ENCODE data around the gene HBG1.

DNA sequence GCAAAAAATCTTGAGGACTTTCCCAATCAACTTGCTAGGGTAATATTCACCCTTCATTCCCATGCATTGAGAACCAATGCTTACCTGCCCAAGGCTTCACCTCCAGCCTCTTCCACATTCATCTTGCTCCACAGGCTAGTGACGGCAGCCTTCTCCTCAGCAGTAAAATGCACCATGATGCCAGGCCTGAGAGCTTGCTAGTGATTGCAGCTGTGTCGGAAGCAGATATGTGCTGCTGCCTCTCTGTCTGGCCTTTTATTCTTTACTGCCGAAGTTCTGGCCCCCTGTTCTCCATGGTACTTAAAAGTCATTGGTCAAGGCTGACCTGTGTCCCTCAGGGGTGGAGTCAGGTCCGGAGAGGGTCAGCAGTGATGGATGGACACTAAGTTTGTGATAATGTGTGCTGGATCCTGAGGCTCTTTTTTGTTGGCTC lies 20.1 kb upstream of the HBG1 start, which contains the start of gene HBE1:
- TF ChIP-seq, protein P1, sequence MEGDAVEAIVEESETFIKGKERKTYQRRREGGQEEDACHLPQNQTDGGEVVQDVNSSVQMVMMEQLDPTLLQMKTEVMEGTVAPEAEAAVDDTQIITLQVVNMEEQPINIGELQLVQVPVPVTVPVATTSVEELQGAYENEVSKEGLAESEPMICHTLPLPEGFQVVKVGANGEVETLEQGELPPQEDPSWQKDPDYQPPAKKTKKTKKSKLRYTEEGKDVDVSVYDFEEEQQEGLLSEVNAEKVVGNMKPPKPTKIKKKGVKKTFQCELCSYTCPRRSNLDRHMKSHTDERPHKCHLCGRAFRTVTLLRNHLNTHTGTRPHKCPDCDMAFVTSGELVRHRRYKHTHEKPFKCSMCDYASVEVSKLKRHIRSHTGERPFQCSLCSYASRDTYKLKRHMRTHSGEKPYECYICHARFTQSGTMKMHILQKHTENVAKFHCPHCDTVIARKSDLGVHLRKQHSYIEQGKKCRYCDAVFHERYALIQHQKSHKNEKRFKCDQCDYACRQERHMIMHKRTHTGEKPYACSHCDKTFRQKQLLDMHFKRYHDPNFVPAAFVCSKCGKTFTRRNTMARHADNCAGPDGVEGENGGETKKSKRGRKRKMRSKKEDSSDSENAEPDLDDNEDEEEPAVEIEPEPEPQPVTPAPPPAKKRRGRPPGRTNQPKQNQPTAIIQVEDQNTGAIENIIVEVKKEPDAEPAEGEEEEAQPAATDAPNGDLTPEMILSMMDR (conservative IDR thresholded peaks at IDR 0.05): no peak
- no peak for TF ChIP-seq ZFX (IDR thresholded peaks at IDR 0.05)

Data from C4-2B (cell line).